Measurements from ENCODE around the gene ENPP3. TPM values are rescaled to one million over a fixed set of nuclear protein-coding genes. Genes with fewer than 3 reads are reported as not detected.

Gene ENPP3
- total RNA-seq, result 1.6 TPM

DNA sequence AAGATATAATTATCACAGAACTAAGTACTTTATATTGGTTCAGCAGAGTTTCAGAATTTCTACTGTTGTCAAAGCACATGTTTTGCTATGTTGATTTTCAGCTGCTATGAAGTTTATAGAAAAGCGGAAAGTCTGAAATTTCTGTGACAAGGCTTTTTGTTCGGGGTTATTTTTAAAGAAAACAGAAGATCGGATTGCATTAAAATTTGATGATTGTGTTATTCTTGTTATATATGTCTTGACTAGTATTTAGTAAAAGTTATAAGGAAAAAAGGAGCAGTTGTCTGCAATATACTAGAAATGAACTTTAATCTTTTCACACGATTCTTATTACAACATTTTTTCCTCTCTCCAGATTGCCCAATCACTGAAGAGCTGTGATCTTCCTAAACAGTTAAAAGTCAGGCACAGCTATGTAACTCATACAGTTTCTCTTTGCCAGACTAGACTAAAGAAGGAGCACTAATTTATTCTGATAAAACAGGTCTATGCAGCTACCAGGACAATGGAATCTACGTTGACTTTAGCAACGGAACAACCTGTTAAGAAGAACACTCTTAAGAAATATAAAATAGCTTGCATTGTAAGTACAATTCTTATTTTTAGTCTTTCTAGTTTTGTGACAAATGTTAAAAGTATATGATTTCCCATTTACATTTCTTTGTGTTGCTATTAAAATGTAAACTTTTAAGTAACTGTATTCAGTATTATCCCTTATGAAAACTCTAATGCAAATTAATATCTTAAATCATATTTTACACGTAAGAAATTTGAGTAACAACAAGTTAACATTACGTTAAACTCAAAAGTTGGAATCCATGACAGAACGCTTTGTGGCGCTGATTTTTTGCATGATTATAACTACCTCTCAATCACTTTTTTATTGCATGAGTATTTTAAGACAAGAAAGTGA, at the start of gene ENPP3:
TSS of gene ENPP3 (plus strand) at position 423 of the 913 bp plus-strand sequence. CDS start at position 506, 83 bp downstream.
- DNase-seq (ENCODE audit: low spot score), result no peak

DNA sequence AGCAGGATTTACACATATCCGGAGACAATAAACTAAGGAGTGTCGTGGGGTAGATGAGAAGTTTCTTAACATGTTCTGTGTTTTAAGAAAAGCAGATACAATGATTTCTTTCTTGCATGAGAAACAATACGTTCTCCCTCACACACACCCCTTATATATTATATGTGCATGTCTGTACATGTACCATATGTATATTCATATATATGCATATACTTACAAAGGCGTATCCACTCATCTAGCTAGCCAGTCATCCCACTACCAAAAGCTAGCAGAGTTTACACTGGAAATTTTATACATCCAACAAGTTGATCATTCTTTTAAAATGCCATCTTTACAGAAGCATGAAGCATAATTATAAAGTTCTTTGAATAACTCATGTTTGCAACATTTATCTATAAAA, 49.2 kb upstream of the ENPP3 start:
- no peak for DNase-seq (ENCODE audit: low spot score)

- no peak for DNase-seq (ENCODE audit: low spot score)
Measured at GRCh38 chr6:131588643-131589042, 48.5 kb upstream of the ENPP3 start.

GRCh38 chr6:131592935-131593334, 44.2 kb upstream of the ENPP3 start:
- DNase-seq (ENCODE audit: low spot score), result no peak

DNA sequence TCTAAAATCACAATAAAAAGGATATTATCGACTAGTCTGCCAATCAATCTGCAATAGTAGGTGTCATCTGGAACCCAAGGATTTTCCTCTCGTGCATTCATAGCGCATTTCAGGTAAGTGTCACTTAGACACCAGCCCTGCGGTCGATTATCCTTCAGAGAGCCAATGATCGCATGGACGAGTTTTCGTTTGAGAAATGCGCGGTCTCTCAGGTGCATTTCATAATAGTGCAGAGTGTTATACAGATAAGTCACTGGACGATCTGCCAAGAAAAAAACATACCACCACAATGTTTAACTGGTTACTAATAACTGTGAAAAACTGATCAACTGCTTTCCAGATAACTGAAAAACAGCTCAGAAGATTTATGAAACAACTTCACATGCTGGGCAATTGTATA, 43.0 kb upstream of the ENPP3 start:
- no peak for DNase-seq (ENCODE audit: low spot score)

GRCh38 chr6:131597446-131597845, 39.7 kb upstream of the ENPP3 start:
- no peak for DNase-seq (ENCODE audit: low spot score)

GRCh38 chr6:131600716-131601115, 36.4 kb upstream of the ENPP3 start:
- DNase-seq (ENCODE audit: low spot score), result no peak

GRCh38 chr6:131602781-131603312, 34.3 kb upstream of the ENPP3 start:
- DNase-seq (ENCODE audit: low spot score), result no peak

GRCh38 chr6:131613296-131613925, 23.7 kb upstream of the ENPP3 start:
- DNase-seq (ENCODE audit: low spot score), result no peak

DNA sequence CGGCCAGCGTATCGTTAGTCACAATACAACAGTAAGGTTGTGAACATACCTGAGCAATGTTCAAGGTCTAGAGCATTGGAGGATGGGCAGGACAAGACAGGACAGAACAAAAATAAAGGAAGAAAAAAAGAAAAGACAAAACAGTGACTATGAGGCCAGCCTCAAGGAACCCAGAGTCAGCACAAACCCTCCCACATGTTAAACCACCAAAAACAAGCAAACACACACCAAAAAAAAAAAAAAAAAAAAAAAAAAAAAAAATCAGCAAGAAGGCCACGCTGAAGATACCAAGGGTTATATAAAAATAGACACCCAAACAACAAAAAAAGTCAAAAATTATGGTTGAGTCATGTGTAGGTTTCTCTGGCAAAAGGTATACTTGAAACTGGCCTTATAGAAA, 21.8 kb upstream of the ENPP3 start:
- no peak for DNase-seq (ENCODE audit: low spot score)

DNA sequence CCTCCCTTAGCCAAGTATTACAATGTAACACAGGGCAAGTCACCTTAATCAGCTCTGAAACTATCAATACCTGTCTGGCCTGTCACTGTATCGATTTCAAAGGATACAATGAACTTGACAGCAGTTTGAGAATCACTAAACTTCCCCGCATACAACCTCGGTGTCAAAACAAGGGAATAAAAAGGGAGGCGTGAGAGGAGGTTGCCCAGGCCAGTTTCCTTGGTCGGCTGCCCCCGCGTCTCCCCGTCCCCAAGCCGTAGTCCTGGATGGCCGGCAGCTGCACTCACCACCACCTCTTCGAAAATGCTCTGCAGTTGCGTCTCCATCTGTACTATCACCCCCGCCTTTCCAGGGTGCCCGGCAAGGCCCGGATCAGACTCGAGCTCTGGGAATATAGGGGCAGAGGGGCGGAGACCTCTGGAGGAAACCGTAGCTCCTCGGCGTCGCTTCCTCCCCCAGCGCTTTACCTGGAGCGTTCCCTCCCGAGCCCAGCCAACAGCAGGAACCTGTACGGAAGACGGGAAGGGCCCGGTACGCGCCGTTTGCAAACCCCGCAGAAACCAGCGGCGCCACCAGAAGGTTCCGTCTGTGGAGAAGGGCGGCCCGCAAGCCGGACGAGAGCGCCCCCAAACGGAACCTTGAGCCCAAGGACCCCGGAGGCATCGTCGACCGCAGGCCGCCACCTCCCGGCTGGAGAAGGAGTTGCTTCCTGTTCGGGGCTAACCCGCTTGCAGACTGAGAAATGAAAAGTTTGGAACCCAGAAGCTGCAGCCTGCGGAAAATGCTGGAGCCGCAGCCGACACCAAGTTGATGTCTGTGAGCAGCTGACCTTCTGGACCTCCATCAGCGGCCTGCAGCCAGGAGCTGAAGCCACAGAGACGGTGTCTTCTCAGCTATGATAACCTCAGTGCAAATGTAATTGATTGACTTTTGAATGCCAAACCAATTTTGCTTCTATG, 9.1 kb upstream of the ENPP3 start, which contains the start of gene MED23:
TSS of gene MED23 (minus strand) at position 519 of the 959 bp plus-strand sequence. CDS start at position 326, 193 bp downstream.
- DNase-seq (ENCODE audit: low spot score), result peak; percentile 96

DNA sequence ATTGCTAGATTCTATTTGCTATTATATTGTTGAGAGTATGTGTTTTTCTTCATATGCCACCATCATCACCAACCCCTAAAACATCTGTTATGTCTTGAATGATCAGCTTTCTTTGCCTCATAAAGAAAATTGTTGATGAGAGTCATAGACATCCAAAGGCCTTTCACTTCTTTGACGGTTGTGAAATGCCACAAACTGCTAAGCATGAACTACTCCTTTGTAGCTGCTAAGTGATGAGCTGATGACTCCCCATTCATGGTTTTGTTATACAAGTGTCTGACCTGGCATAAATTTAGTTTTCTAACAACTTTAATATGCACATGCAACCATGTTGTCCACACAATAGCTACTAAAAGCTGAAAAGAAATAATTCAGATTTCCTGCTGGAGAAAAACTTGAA, 8.4 kb upstream of the ENPP3 start:
- DNase-seq (ENCODE audit: low spot score), result no peak

DNA sequence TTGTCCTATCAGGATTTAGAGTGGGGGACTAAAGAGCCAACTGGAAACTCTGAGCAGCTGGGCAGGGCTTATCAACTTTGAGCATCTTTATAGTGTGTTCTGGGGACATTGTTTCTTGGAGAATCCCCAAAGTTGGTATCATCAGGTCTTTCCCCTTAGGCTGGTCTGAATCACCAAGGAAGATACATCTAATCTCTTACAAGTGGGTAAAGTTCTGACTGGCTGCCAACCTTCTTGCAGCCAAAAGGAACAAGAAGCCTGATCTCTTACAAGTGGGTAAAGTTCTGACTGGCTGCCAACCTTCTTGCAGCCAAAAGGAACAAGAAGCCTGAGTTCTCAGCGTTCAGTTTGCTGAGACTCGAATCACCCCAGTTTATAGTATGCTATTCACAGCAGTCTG, 7.5 kb upstream of the ENPP3 start:
- no peak for DNase-seq (ENCODE audit: low spot score)

DNA sequence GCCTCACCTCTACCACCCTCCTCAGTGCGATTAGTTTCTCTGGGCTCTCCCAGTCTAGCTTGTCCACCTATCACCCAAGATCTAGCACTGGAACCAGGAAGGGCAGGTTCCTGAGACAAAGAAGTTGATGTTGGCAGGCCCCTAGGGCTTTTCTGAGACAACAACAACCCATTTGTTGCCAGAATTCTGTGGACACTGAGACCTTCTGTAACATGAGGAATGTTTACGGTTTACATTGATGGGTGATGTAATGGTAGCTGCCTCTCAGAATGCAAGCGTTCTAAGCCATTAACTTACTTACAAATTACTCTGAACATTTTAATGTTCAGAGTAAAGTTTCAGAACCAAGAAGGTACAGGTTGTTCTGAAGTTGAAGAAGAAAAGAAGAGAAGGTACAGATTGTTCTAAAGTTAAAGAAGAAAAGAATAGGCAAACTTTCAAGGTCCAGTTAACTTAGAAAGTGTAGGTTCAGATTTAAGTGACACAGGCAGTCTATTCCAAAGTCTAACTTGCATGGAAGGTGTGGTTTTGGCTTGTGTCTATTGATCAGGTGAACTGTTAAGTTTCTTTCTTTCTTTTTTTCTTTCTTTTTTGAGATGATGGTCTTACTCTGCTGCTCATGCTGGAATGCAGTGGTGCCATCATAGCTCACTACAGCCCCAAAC, 5.3 kb upstream of the ENPP3 start:
- no peak for DNase-seq (ENCODE audit: low spot score)

DNA sequence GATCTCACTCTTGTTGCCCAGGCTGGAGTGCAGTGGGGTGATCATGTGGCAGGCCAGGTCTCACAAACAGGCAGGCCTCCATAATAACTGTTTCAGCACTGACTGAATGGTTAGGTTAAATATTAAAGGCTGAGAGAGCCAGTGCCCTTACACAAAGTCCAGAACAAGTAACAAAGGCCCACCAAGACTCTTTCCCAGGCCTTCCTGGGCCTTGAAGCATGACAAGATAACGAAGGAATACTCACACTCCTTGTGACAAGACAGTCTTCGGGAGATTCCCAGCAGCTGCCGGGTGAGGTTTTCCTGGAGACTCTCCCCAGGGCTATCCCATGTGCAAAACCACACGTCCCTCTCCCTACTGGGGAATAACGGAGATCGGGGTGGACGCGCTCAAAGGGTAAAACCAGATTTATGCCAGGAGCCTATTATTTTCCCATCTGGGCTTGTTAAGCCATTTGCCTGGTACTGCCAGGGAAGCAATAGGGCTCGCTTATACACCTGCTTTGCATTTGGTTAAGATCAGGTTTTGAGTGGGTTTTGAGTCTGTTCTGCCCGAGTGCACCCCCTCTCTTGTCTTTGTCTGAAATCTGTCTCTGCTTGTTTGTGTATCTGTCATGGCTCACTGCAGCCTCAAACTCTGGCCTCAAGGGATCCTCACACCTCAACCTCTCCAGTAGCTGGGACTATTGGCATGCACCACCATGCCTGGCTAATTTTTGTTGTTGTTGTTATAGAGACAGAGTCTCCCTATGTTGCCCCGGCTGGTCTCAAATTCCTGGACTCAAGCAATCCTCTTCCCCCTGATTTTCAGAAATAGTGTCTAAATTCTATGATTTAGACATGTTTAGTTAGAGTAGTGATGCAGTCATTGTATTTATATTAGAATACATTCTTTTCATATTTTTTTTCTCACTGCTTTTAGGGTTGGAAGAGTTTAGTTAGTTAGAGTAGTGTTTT, 1.4 kb upstream of the ENPP3 start:
- DNase-seq (ENCODE audit: low spot score), result no peak

- no peak for DNase-seq (ENCODE audit: low spot score)
Measured at GRCh38 chr6:131638013-131638412, 911 bp downstream of the ENPP3 start.

DNA sequence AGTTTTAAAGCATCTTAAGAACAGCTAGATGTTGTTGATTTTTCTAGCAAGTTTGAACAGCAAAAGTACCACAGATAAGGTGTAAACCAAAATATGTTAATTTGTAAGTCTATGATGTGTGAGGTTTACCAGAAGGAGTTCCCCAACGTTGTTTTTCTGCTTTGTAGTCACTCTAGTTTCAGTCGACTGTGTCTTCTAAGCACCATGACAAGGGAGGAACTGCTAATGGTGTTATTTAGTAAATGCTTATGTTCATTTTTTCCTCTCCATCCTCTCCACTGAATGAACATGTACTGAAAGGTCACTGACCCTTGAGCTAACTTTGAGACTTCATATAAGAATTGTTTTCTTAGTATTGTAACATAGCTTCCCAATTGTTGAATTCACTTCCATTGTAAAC, 3.0 kb downstream of the ENPP3 start:
- DNase-seq (ENCODE audit: low spot score), result no peak

DNA sequence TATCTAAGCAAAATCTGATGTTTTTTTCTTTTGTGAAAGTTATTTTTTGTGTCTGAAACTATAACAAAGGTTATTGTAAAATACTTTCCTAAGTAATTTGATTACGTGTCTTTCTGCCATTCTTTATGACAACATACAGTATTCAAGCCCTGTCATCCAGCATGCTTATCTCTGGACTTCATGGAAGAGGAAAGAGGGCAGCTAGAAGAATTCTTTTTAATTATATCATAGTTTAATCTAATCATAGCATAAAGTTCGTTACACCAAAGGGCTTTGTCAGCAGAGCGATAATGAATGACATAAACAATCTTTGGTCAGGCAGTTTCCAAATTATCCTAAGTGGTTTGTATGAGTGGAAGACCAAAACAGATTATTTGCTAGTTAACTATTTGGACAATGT, 3.5 kb downstream of the ENPP3 start:
- no peak for DNase-seq (ENCODE audit: low spot score)

DNA sequence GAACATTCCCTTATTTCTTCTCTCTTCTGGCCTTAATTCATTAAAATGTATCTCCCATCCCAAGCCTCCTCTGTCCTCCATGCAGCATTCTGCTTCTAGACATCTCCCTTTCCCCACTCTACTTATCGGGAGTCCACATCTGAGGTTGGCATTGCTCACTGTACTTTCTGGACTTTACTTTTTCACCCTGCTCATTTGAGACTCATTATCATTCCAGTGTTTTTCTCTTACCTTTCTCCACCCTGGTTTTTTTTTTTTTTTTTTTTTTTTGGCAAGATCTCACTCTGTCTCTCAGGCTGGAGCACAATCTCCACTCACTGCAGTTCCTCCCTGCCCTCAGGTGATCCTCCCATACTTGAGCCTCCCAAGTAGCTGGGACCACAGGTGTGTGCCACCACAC, 4.5 kb downstream of the ENPP3 start:
- DNase-seq (ENCODE audit: low spot score), result no peak

DNA sequence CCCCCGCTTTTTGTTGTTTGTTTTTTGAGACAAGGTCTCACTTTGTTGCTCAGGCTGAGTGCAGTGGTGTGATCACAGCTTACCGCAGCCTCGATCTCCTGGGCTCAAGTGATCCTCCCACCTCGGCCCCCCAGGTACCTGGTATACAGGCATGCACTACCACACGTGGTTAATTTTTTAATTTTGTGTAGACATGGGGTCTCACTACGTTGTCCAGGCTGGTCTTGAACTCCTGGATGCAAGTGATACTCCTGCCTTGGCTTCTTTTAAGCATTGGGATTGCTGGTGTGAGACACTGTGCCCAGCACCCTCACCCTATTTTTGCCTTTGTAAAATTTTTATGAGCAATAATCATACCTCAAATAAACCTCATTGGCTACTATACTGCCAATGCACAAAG, 5.5 kb downstream of the ENPP3 start:
- no peak for DNase-seq (ENCODE audit: low spot score)
